Kasumi-1 (cell line): ENCODE data around the gene CTXN3.

Experiments
- DNase-seq, 2 experiments: peaks; one replicate each; lab custom pipeline; 2025; lab: John Stamatoyannopoulos, UW

CTXN3 gene

GRCh38 chr5:127649018-127649439 is at the start of gene CTXN3:
Gene CTXN3, plus strand, starts transcription at chr5:127649082. Its CDS starts 8,440 bp downstream, at chr5:127657522.
- DNase-seq, result no peak

GRCh38 chr5:127599320-127599719 is 49.6 kb upstream of the CTXN3 start:
- no peak for DNase-seq

- DNase-seq, result no peak
Observed at GRCh38 chr5:127599847-127600246, 49.0 kb upstream of the CTXN3 start.

GRCh38 chr5:127601111-127601510 is 47.8 kb upstream of the CTXN3 start:
- DNase-seq, result no peak

- no peak for DNase-seq
Observed at GRCh38 chr5:127601601-127602000, 47.3 kb upstream of the CTXN3 start.

- no peak for DNase-seq
Observed at GRCh38 chr5:127602481-127602880, 46.4 kb upstream of the CTXN3 start.

GRCh38 chr5:127602896-127603844 is 45.7 kb upstream of the CTXN3 start:
- DNase-seq, result no peak

- no peak for DNase-seq
Observed at GRCh38 chr5:127608077-127608660, 40.7 kb upstream of the CTXN3 start.

GRCh38 chr5:127609011-127609410 is 39.9 kb upstream of the CTXN3 start:
- no peak for DNase-seq

- no peak for DNase-seq
Observed at GRCh38 chr5:127609957-127610356, 38.9 kb upstream of the CTXN3 start.

GRCh38 chr5:127612441-127613141 is 36.3 kb upstream of the CTXN3 start:
- DNase-seq, result no peak

- no peak for DNase-seq
Observed at GRCh38 chr5:127615916-127616315, 33.0 kb upstream of the CTXN3 start.

- DNase-seq, result no peak
Observed at GRCh38 chr5:127619908-127620479, 28.9 kb upstream of the CTXN3 start.

- no peak for DNase-seq
Observed at GRCh38 chr5:127621601-127622325, 27.1 kb upstream of the CTXN3 start.

GRCh38 chr5:127634007-127634406 is 14.9 kb upstream of the CTXN3 start:
- DNase-seq, result no peak

GRCh38 chr5:127639828-127640227 is 9.1 kb upstream of the CTXN3 start:
- DNase-seq, result no peak

- DNase-seq, result no peak
Observed at GRCh38 chr5:127642949-127643348, 5.9 kb upstream of the CTXN3 start.

GRCh38 chr5:127643607-127644006 is 5.3 kb upstream of the CTXN3 start:
- no peak for DNase-seq

GRCh38 chr5:127645300-127645726 is 3.6 kb upstream of the CTXN3 start:
- DNase-seq, result no peak

GRCh38 chr5:127647361-127647958 is 1.4 kb upstream of the CTXN3 start:
- DNase-seq, result no peak

GRCh38 chr5:127650022-127650421 is 1.1 kb downstream of the CTXN3 start:
- no peak for DNase-seq
